ENCODE measurements around the gene FAM50A. TPM values are rescaled to one million over a fixed set of nuclear protein-coding genes. Genes with fewer than 3 reads are reported as not detected.

FAM50A gene
- total and polyA plus RNA-seq, 4 donors: 10.9 to 25.1 (median 14.0) TPM

GRCh38 chrX:154466907-154467306, 23.0 kb downstream of the FAM50A start:
- Histone ChIP-seq H3K9ac (ENCODE audit: low read depth in 1 of 2, low read length in 2 of 2) (no peak overlapping the region), H3K4me3 (ENCODE audit: low read depth in 1 of 3, low read length in 3 of 3) (no peak overlapping the region), H3K27me3 (ENCODE audit: control insufficient read depth in 4 of 4, insufficient read depth in 4 of 4, low read length in 3 of 4) (no peaks in the 10 kb centered on the region), H3K36me3 (ENCODE audit: control insufficient read depth in 4 of 4, insufficient read depth in 3 of 4, low read depth in 1 of 4, low read length in 3 of 4) (peaks cover 0 to 2% (median 0%) of the 10 kb centered on the region in 4 donors), H3K9me3 (ENCODE audit: control insufficient read depth in 4 of 4, low read length in 3 of 4) (no peaks in the 10 kb centered on the region), H3K27ac (ENCODE audit: low read depth in 1 of 2, low read length in 2 of 2) (no peak overlapping the region), H3K4me1 (ENCODE audit: control insufficient read depth in 4 of 4, insufficient read depth in 4 of 4, low read length in 3 of 4) (no peaks in the 10 kb centered on the region)
- no peak for TF ChIP-seq HNF4G (IDR thresholded peaks at IDR 0.05)
- no peak for TF ChIP-seq NR2F2 (IDR thresholded peaks at IDR 0.05)
- no peak for TF ChIP-seq TAF1 (conservative IDR thresholded peaks at IDR 0.05)
- no peak for TF ChIP-seq RAD21 (IDR thresholded peaks at IDR 0.05)
- TF ChIP-seq EGR1 (IDR thresholded peaks at IDR 0.05; ENCODE audit: low read depth in 2 of 2): no peak
- no peak for TF ChIP-seq ZBTB33 (IDR thresholded peaks at IDR 0.05)
- no peak for TF ChIP-seq SP1 (IDR thresholded peaks at IDR 0.05)
- no peak for TF ChIP-seq MAX (IDR thresholded peaks at IDR 0.05)
- TF ChIP-seq, protein P1, sequence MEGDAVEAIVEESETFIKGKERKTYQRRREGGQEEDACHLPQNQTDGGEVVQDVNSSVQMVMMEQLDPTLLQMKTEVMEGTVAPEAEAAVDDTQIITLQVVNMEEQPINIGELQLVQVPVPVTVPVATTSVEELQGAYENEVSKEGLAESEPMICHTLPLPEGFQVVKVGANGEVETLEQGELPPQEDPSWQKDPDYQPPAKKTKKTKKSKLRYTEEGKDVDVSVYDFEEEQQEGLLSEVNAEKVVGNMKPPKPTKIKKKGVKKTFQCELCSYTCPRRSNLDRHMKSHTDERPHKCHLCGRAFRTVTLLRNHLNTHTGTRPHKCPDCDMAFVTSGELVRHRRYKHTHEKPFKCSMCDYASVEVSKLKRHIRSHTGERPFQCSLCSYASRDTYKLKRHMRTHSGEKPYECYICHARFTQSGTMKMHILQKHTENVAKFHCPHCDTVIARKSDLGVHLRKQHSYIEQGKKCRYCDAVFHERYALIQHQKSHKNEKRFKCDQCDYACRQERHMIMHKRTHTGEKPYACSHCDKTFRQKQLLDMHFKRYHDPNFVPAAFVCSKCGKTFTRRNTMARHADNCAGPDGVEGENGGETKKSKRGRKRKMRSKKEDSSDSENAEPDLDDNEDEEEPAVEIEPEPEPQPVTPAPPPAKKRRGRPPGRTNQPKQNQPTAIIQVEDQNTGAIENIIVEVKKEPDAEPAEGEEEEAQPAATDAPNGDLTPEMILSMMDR (IDR thresholded peaks at IDR 0.05; ENCODE audit: low read depth, low read length, missing input control): no peak
- TF ChIP-seq ATF3 (IDR thresholded peaks at IDR 0.05): no peak
- no peak for TF ChIP-seq YY1 (IDR thresholded peaks at IDR 0.05)
- TF ChIP-seq FOXA1 (IDR thresholded peaks at IDR 0.05): no peak
- TF ChIP-seq HNF4A (conservative IDR thresholded peaks at IDR 0.05): no peak
- TF ChIP-seq, protein P2, sequence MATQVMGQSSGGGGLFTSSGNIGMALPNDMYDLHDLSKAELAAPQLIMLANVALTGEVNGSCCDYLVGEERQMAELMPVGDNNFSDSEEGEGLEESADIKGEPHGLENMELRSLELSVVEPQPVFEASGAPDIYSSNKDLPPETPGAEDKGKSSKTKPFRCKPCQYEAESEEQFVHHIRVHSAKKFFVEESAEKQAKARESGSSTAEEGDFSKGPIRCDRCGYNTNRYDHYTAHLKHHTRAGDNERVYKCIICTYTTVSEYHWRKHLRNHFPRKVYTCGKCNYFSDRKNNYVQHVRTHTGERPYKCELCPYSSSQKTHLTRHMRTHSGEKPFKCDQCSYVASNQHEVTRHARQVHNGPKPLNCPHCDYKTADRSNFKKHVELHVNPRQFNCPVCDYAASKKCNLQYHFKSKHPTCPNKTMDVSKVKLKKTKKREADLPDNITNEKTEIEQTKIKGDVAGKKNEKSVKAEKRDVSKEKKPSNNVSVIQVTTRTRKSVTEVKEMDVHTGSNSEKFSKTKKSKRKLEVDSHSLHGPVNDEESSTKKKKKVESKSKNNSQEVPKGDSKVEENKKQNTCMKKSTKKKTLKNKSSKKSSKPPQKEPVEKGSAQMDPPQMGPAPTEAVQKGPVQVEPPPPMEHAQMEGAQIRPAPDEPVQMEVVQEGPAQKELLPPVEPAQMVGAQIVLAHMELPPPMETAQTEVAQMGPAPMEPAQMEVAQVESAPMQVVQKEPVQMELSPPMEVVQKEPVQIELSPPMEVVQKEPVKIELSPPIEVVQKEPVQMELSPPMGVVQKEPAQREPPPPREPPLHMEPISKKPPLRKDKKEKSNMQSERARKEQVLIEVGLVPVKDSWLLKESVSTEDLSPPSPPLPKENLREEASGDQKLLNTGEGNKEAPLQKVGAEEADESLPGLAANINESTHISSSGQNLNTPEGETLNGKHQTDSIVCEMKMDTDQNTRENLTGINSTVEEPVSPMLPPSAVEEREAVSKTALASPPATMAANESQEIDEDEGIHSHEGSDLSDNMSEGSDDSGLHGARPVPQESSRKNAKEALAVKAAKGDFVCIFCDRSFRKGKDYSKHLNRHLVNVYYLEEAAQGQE (IDR thresholded peaks at IDR 0.05): no peak
- TF ChIP-seq GABPA (IDR thresholded peaks at IDR 0.05 in 1 of 2, conservative IDR thresholded peaks at IDR 0.05 in 1 of 2): no peak
- no peak for TF ChIP-seq JUND (IDR thresholded peaks at IDR 0.05)
- TF ChIP-seq FOXA2 (IDR thresholded peaks at IDR 0.05): no peak
- TF ChIP-seq RXRA (IDR thresholded peaks at IDR 0.05): no peak
- DNase-seq (ENCODE audit: low spot score): no peak
- 96% methylated on average over 15 of the region's 15 CpGs for WGBS

Measured in liver (tissue), 9 donors.